ENCODE measurements around the gene MCRS1.

Gene MCRS1

DNA sequence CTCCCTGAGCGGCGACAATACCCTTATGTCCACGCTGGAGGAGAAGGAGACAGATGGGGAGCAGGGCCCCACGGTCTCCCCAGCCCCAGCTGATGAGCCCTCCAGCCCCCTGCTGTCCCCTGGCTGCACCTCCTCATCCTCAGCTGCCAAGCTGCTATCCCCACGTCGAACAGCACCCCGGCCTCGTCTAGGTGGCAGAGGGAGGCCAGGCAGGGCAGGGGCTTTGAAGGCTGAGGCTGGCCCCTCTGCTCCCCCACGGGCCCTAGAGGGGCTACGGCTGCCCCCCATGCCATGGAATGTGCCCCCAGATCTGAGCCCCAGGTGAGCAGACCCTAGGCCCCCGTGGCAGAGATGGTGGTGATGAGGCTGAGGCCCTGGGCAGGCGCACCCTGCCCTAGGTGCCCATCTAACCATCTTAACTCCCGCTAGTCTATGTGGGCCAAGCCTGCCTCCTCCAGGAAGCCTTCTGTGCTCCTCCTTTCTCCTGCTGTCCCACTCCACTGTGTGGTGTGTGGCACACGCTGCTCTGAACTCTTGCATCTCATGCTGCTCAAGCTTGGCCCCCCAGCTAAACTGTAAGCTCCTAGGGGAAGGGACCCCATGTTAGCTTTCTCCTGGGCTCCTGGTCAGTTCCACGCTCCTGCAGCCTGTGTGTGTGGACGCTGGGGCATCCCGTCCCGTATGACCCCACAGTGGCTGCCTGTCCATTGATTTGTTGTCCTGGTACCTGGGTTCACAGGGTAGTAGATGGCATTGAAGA lies 12.1 kb downstream of the MCRS1 start:
- DNase-seq (ENCODE audit: low read depth): no peak

DNA sequence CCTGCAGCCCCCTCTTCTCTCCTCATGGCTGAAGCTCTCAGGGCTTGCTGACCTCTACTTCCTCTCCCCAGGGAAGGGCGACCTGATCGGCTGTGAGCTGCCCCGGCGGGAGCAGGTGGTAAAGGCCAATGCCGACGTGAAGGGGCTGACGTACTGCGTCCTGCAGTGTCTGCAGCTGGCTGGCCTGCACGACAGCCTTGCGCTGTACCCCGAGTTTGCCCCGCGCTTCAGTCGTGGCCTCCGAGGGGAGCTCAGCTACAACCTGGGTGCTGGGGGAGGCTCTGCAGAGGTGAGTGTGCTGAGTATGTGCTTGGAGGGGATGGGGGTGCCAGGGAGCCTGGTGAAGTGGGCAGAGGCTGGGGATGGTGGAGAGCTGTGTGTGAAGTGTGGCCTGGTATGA lies 13.7 kb downstream of the MCRS1 start:
- no peak for DNase-seq (ENCODE audit: low read depth)

DNA sequence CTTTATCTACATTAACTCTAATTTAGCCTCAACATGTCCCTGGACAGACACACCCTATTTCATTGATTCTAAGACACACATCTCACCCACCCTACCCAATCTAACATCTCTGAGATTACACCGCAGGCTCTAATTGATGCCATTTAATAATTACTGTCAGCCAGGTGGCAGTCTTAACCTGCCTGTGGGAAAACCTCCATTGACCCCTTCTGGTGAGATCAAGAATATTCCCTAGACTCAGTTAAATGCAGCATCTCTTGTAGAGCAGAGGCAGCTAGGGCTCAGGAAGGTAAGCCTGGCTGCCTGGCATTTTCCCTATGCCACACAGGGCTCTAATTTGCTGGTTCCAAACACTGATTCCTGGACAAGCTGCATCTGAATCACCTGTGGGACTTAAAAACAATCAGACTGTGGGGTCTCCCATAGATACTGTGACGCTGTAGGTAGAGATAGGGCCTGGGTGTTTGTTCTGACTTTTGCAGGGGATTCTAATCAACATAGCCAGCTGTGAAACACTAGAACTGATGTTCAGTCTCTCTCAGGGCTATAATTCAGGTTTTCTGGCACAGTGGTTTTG lies 14.3 kb downstream of the MCRS1 start:
- no peak for DNase-seq (ENCODE audit: low read depth)

DNA sequence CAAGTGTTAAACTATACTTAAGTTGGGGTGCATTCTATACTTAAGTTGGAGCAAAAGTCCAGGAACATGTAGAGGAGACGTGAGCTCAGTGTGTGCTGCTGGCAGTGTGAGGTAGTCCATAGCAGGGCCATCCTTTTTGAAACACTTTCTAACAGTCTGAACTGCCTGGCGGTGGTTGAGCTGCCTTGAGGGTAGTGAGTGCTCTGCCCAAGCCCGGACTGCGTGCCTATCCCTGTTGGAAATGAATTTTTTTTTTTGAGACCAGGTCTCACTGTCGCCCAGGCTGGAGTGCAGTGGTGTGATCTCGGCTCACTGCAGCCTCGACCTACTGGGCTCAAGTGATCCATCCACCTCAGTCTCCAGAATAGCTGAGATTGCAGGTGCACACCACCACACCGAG lies 15.0 kb downstream of the MCRS1 start:
- no peak for DNase-seq (ENCODE audit: low read depth)

DNA sequence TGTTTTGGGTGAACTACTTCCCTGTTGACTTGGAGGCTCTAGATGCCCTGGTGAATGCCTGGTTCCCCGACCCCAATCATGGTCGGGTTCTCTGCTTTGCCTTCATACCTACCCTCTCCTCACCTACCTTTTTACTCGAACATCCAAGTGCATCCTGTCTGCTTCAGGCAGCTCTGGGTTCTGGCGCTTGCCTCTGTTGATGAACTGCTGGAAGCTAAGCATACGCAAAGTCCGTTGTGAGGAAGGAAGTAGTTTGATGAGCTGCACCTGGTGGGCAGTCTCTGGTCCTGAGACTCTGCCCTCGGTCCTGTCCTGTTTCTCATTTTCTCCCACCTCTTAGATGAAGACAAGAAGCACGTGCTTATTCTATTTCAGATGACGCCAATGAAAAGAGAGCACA lies 15.5 kb downstream of the MCRS1 start:
- no peak for DNase-seq (ENCODE audit: low read depth)

DNA sequence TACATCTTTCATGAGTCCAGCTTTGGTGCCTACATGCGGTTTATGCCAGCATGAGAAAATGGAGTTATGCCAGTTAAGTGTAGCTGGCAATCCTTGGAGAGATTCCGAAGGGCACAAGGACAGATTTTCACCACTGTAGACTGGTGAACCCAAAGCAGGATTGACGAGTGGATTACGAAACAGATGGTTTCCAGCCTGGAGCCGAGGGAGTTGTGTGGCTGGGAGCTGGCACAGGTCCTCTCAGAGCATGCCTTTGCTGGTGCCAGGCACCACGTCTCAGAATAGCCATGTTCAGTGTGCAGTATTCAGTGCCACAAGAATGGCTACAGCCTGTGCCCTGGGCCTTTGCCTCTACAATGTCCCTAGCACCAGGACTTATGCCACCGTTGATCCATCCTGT lies 15.9 kb downstream of the MCRS1 start:
- DNase-seq (ENCODE audit: low read depth): no peak

DNA sequence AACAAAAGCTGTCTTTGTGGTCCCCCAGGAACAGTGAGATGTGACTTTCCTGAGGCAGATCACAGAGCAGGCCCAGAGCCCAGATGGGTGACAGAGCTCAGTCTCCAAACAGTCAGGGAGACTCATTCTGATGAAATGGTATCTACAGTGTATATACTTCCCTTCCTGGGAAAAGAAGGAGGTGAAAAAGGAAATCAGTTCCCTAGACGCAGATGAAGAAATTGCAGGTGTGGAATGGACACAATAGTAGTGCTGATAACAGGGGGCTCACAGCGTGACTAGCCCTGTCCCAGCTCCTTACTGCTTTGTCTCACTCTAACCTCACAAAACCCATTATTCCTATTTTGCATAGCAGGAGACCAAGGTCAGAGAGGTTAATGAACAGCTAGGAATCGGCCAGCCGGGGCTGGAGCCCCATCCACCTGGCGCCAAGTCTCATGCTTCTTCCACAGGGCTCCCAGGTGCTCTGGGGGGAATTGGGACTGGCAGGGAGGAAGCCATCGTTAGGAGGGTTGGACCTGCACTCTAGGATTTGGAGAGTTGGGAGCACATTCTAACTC lies 17.2 kb downstream of the MCRS1 start:
- no peak for DNase-seq (ENCODE audit: low read depth)

DNA sequence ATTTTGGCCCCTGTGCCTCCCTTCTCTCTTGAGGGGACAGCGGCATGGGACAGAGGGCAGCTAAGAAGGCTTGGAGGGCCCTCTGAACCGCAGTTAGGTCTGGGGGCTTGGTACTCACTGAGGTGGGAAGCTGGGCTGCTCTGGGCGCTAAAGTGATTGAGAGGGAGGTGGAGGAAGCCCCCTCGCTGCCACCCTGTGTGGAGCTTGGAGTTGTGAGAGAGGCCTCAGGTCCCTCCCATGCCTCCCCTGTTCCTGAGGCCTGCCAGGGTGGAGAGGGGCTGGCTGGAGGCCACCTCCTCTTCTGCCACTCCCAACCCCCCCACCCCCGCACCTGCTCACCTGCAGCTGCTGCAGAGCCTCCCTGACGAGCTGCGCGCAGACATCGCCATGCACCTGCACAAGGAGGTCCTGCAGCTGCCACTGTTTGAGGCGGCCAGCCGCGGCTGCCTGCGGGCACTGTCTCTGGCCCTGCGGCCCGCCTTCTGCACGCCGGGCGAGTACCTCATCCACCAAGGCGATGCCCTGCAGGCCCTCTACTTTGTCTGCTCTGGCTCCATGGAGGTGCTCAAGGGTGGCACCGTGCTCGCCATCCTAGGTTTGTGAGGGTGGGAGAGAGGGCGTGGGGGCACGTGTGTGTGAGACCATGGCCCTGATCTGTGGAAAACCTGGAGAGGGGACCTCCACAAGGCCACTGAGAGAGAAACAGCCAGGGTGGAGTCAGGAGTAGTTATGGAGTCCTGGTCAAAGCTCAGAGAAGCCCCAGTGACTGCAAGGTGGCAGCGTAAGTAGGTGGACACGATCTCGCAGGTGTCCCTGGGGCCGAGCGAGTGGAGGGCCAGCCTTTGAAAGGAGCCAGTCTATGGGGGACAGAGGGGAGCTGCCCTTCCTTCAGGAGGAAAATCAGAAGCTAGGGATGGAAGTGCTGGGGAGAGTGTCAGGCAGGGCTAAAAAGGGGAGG lies 17.9 kb downstream of the MCRS1 start:
- no peak for DNase-seq (ENCODE audit: low read depth)

DNA sequence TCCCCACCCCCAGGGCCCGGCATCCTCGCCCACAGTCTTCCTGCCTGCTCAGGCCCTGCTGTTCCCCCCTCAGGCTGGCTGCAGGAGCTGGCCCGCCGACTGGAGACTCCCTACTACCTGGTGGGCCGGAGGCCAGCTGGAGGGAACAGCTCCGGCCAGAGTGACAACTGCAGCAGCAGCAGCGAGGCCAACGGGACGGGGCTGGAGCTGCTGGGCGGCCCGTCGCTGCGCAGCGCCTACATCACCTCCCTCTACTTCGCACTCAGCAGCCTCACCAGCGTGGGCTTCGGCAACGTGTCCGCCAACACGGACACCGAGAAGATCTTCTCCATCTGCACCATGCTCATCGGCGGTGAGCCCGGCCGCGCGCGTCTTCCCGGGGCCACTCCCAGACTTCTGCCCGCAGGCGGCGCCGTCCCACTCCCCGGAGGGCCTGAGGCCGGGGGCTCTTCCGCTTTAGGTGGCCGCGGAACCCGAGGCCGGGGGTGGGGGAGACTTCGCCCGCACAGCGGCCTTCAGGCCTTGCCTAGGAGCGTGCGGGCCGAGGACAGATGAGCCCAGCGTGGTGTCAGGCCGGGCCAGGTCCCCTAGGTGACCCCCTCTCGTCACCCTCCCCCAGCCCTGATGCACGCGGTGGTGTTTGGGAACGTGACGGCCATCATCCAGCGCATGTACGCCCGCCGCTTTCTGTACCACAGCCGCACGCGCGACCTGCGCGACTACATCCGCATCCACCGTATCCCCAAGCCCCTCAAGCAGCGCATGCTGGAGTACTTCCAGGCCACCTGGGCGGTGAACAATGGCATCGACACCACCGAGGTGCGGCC lies 18.9 kb downstream of the MCRS1 start:
- DNase-seq (ENCODE audit: low read depth): no peak

DNA sequence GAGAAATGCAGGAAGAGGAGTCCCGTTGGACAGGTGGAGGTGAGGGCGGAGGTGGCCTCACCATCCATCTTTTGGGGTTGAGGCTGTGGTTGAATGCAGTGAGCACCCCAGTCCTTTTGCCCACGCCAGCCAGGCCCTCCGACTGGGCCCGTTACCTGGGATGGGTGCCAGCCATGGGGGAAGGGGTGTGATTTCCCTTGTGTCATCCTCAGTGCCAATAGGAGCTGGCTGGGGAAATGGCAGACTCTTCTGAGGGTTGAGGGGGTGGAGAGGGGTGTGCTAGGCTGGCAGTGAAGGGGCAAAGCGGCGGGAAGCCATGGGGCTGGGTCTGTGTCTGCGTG lies 19.5 kb downstream of the MCRS1 start:
- no peak for DNase-seq (ENCODE audit: low read depth)

DNA sequence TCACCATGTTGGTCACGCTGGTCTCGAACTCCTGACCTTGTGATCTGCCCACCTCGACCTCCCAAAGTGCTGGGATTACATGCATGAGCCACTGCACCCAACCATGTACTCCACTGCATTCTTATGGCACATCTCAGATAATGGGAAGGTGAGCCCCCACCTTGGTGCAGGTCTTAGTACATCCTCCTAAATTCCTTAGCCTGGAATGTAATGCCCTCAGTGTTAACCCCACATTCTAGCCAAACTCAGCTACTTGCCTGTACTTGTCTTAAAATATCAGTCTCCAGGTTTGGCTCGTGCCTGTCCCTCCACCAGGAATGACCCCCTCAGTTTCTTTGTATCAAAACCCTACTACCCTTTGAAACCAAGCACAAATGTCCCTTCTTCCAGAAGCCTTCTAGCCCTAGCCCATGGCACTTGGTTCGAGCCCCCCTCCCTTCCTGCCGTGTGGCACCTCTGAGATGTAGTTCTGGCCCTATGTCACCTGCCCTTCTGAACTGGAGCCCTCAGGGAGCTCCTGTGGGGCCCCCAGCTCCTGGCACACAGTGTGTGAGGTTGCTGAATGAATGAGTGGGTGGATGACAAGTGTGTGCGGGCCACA lies 20.8 kb downstream of the MCRS1 start:
- DNase-seq (ENCODE audit: low read depth): no peak

DNA sequence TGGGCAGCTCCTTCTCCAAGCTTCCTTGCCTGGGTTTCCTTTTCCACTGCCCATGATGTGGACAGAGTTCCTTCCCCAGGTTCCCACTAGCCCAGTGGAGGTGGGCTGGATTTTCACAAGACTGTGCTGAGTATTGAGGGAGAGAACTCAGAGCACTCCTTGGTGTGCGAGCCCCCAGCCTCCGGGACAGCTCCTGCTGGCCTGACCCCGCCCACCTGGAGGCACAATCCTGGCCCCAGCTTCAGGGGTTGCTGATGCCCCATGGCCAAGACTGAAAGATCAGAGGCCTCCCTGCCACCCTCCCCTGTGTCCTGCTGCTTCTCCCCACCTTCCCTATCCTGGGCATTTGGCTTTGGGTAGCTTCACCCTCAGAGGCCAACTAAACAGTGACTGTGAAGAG lies 21.5 kb downstream of the MCRS1 start:
- no peak for DNase-seq (ENCODE audit: low read depth)

DNA sequence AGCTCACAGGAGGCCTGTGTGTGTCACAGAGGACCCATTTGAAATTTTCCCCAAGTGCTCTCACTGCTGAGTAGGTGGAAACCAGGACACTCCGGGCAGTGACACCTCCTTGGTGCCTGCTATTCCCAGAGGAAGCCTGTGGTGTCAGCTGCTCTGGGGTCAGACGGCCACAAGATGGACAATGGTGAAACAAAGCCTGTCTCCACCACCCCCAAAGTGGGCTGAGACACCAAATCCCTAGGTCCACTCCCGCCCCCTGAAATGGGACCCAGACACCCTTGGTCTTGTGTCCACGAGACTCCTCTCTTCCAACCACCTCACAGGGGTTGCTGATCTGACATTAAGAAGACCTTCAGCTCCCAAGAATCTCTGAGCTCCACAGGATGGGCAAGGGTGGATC lies 22.1 kb downstream of the MCRS1 start:
- no peak for DNase-seq (ENCODE audit: low read depth)

DNA sequence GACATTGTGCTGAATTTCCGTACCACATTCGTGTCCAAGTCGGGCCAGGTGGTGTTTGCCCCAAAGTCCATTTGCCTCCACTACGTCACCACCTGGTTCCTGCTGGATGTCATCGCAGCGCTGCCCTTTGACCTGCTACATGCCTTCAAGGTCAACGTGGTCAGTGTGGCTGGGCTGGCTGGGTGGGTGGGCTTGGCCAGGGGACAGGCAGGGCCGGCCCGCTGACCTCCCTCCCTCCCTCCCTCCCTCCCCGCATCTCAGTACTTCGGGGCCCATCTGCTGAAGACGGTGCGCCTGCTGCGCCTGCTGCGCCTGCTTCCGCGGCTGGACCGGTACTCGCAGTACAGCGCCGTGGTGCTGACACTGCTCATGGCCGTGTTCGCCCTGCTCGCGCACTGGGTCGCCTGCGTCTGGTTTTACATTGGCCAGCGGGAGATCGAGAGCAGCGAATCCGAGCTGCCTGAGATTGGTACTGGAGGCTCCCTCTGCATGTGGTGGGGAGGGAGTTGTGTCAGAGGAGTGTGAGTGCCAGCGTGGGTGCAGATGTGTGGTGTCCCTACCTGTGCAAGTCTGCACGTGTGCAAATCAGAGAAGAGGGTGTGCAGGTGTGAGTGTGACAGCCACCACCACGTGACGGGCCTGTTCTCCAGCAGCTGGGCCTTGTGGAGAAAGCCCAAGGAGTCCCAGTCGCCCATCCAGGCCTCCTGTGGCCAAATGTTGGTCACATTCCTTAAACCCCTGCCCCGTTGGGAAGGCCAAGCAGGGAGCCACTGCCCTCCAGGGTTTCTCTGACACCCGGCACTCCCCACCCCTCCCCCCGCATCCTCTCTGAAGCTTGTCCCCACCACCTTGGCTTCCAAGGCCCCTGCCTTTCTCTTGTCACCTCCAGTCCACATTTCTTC lies 23.8 kb downstream of the MCRS1 start:
- no peak for DNase-seq (ENCODE audit: low read depth)

DNA sequence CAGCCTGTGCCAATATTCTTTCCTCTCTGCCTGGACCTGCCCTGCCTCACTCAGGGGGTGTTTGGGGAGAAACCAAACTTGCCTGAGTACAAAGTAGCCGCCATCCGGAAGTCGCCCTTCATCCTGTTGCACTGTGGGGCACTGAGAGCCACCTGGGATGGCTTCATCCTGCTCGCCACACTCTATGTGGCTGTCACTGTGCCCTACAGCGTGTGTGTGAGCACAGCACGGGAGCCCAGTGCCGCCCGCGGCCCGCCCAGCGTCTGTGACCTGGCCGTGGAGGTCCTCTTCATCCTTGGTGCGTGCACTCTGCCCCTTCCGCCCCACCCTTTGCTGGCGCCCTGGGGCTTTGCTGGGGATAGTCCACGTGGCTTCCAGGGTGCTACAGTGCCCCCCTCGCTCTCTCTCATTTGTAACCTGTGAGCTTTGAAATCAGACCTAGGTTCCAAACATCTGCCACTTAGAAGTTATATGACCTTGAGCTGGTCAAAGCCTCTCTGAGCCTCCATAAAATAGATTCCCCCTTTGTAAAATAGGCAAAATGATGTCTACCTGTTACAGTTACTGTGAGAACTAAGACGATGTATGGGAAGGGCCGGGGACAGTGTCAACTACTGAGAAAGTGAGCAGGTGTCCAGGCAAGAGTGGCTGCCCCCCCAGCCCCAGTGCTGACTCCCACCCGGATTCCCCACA lies 24.6 kb downstream of the MCRS1 start:
- no peak for DNase-seq (ENCODE audit: low read depth)

DNA sequence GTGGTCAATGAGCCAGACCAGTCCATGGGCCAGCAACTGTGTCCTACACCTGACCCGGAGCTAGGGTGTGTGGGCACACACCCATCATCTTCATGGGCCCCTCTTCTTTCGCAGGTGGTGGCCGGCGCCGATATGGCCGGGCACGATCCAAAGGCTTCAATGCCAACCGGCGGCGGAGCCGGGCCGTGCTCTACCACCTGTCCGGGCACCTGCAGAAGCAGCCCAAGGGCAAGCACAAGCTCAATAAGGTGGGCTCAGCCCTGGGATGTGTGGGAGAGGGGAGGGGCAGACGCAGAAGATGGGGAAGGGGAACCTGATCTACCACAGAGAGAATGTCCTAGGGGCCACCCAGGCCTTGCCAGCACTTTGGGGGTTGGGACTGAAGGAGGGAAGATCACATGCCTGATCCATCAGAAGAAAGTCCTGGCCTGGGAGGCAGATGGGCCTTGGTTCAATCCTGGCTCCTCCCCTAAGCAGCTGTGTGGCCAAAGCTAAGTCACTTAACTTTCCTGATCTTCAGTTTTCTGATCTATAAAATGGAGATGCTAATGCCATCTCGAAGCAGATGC lies 25.3 kb downstream of the MCRS1 start:
- no peak for DNase-seq (ENCODE audit: low read depth)

DNA sequence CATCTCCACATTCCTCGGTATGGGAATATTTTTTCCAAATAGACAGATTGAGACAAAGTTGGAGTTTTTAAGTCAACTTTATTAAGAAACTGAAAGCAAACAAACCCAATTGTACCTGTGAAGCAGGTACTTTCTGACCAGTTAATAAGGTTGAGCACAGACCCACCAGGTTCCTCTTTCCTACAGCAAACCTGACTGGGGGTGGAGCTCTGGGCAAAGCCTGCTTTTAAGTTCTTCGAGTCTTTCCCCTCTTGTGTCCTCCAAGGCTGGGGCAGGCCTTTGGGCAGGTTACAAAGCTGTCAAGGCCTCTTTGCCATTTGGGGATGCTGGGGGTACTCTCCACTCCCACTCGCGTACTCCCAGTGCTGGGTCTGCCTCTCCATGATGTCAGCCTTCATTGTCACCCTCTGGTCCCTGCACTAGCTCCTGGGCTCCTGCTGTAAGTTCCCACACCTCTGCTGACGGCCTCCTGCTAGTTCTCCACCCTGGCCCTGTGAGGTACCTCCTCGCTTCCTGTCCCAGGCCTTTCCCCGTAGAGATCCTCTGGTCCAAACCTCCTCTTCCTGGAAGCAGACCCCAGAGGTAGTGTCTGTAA lies 25.9 kb downstream of the MCRS1 start:
- DNase-seq (ENCODE audit: low read depth): no peak

DNA sequence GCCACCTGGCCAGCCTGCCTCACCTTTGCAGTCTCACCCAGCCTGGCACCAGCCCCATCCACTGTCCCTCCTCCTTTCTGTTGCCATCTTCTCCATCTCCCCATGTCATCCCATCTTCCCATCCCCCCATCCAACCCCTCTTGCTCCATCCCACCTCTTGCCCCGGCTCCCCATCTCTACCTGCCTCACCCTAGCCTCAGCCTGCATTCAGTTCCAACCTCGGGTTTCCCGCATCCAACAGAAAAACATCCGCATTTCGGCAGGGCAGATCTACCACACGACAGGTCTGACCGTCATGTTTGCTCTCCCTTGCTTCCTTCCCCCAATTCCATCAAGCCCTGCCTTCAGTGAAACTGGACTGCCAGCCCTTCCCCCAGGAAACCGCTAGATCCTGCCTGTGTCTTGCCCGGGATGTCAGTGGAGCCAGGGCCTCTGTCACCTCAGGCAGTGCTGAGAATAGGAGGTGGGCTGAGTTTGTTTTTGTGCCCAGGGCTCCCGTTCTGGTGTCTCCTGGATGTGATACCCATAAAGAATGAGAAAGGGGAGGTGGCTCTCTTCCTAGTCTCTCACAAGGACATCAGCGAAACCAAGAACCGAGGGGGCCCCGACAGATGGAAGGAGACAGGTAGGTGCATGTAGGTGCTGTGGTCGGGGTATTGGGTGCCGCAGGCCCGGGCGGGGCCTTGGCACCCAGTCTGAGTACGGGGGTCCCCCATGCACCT lies 26.6 kb downstream of the MCRS1 start:
- no peak for DNase-seq (ENCODE audit: low read depth)

Data from stimulated activated CD4-positive, alpha-beta T cell treated with anti-CD3 and anti-CD28 coated beads, Interleukin-2, amount 100 ng/mL, for 4 hours (primary cell).